Activated CD4-positive, alpha-beta memory T cell treated with anti-CD3 and anti-CD28 coated beads for 36 hours (primary cell): ENCODE measurements around the gene FADS2. TPM values are rescaled to one million over a fixed set of nuclear protein-coding genes. Genes with fewer than 3 reads are reported as not detected.

Source experiments
- CTCF ChIA-PET: fragments of 350-600 bp; sonication (Branson Sonifier 250); formaldehyde crosslinking; loops from one replicate; lab custom pipeline; 2021; ENCODE audit warnings: antibody characterized with exemption, inconsistent platforms; lab: Charles Lee
- POLR2A ChIA-PET: fragments of 350-600 bp; sonication (Branson Sonifier 250); formaldehyde crosslinking; loops from one replicate; lab custom pipeline; 2021; ENCODE audit warnings: antibody characterized with exemption; lab: Charles Lee
- DNase-seq: peaks from one replicate; pipeline ENCODE4 v3.0.0-alpha.2; 2020
- H3K27ac Mint-ChIP-seq: one replicate; pipeline ENCODE4 v1.8.0; 2021; ENCODE audit warnings: mixed read lengths
- H3K27me3 Mint-ChIP-seq: one replicate; pipeline ENCODE4 v1.8.0; 2021; ENCODE audit warnings: mixed read lengths
- H3K36me3 Mint-ChIP-seq: one replicate; pipeline ENCODE4 v1.8.0; 2021; ENCODE audit warnings: mixed read lengths
- H3K4me1 Mint-ChIP-seq: one replicate; pipeline ENCODE4 v1.8.0; 2021; ENCODE audit warnings: low read depth, mixed read lengths
- H3K4me3 Mint-ChIP-seq: one replicate; pipeline ENCODE4 v1.8.0; 2021; ENCODE audit warnings: mild to moderate bottlenecking, mixed read lengths
- H3K9me3 Mint-ChIP-seq: one replicate; pipeline ENCODE4 v1.8.0; 2021; ENCODE audit warnings: mixed read lengths
- intact Hi-C: fragments of 100-400 bp; cut with micrococcal nuclease; formaldehyde crosslinking; loops from one replicate; pipeline ENCODE4 v1.15.1; 2023
- total RNA-seq, 2 experiments: library from RNA; stranded (reverse); gene quantifications; one replicate each; pipeline ENCODE4 v1.2.3, GENCODE V29; 2021

FADS2 gene
- total RNA-seq, 2 experiments from 2014 or later = 58.2 to 60.8 TPM

DNA sequence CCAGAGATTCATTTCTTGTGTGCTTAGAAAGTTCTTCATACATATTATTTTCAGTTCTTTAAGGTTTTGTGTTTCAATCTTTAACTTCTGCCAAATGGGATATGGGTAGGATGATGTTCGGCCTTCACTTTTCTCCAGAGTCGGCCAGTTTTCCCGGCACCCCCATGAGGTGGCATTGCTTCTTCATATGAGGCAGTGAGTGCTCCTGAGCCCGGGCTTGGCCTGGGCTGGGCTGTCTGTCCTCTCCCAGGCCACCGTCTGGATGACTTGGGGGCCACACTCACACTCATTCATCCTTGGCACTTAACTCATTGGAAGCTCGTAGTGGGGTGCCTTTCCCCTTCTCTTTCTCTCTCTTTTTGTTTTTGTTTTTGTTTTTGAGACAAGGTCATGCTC is 23.8 kb downstream of the FADS2 start:
- Mint-ChIP-seq H3K36me3 (no peaks in the 10 kb centered on the region), H3K27me3 (no peaks in the 10 kb centered on the region), H3K9me3 (no peaks in the 10 kb centered on the region), H3K4me3 (no peak overlapping the region), H3K4me1 (no peaks in the 10 kb centered on the region), H3K27ac (no peak overlapping the region)
- intact Hi-C loops = no loop called here
- no peak for DNase-seq
- ChIA-PET CTCF (no interaction called here), POLR2A (no interaction called here)

DNA sequence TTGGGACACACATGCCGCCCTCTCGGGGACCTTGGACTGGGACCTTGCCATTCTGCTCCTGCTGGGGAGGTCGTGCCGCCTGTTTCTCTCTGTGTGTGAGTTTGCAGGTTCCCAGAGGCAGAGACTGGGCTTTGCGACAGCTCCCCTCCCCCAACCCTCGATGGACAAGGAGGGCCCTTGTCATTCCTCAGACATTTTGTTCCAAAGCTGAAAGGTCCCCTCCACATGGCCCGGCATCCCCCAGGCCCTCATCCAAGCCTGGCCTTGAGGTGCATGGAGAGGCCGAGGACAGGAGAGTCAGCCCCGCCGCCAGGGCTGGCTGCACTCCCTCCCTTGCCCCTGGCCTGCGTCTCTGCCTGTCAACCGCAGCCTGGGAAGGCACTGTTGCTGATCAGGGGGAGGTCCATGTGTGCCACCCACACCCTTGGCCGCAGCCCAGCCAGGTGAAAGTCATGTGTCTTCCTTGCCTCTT is 25.6 kb downstream of the FADS2 start:
- no peaks in the 10 kb centered on the region for H3K9me3 Mint-ChIP-seq
- H3K36me3 Mint-ChIP-seq = no peaks in the 10 kb centered on the region
- intact Hi-C loops = no loop called here
- no peaks in the 10 kb centered on the region for H3K4me1 Mint-ChIP-seq
- H3K27me3 Mint-ChIP-seq = no peaks in the 10 kb centered on the region
- H3K27ac Mint-ChIP-seq = no peak overlapping the region
- DNase-seq = no peak
- CTCF ChIA-PET = interaction anchor here (1.2 kb wide), 1 partner anchor 228 kb away, joined by 3 read pairs; no protein-coding TSS in a partner anchor
- H3K4me3 Mint-ChIP-seq = no peak overlapping the region
- POLR2A ChIA-PET = no interaction called here

DNA sequence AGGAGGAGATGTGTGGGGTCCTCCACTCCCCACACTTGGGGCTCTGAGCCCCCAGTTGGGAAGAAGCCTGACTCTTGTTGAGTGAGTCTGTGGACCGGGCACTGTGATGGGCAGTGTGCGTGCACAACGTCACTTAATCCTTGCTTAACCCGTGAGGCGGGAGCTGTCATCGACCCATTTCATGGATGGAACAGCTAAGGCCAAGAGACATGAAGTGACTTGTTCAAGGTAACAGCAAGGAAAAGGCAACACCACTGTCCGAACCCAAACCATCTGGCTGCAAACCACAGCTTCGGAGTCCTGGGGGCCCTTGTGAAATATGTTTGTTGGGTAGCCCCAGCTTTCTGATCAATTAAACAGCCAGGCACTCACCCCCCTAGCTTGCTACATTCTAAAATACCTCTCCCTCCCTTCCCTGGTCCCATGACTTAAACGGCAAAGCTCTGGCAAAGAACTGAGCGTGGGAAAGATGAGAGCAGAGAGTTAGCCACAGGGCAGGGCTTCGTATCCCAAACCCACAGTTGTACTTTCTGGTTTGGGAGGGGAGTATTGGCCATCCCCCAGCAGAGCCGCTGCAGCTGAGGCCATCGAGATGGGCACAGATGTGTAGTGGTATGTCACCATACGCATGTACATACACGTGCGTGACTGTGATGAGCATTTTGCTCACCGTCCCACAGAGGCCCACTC is 26.3 kb downstream of the FADS2 start:
- ChIA-PET CTCF (interaction anchor here (1.2 kb wide), 1 partner anchor 228 kb away, joined by 3 read pairs; no protein-coding TSS in a partner anchor), POLR2A (no interaction called here)
- Mint-ChIP-seq H3K27me3 (no peaks in the 10 kb centered on the region), H3K36me3 (peaks cover 2% of the 10 kb centered on the region), H3K9me3 (no peaks in the 10 kb centered on the region), H3K27ac (no peak overlapping the region), H3K4me3 (no peak overlapping the region), H3K4me1 (no peaks in the 10 kb centered on the region)
- DNase-seq = no peak
- intact Hi-C loops = no loop called here

DNA sequence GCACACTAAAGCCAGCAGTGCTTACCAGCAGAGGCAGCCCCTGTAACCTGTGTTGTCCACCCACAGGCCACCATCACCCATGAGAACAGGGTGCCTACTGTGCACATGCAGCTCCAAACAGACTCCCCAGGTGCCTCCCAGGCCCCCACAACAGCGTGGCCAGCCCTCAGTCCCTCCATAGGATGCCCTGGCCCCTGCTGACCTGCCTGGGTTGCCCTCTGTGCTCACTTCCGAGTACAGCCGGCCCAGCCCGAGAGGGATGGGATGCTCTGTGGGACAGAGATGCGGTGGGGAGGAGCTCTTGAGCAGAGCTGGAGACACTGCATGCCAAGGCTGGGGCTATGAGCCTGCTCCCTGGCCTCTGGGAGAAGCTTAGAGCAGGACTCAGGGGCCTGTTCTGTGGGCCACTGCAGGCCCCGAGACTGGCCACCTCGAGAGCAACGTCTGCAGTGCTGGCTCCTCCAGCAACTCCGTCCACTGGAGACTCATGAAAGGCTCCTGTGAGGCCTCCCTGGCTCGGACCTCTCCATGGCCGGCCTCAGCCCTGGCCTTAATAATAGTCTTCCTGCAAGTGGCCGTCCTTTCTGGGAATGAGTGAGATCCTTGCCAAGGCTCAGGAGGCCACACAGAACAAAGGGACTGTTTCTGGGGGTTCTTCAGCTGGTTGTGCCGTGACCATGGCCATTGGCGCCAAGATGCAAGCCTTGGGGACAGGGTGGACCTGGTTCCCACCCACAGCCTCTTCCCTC is 27.0 kb downstream of the FADS2 start:
- no peaks in the 10 kb centered on the region for H3K4me1 Mint-ChIP-seq
- H3K27me3 Mint-ChIP-seq = no peaks in the 10 kb centered on the region
- ChIA-PET CTCF (interaction anchor here (1.2 kb wide), 1 partner anchor 227 kb away, joined by 3 read pairs; no protein-coding TSS in a partner anchor), POLR2A (no interaction called here)
- intact Hi-C loops = no loop called here
- no peak overlapping the region for H3K4me3 Mint-ChIP-seq
- DNase-seq = no peak
- no peak overlapping the region for H3K27ac Mint-ChIP-seq
- peaks cover 4% of the 10 kb centered on the region for H3K36me3 Mint-ChIP-seq
- no peaks in the 10 kb centered on the region for H3K9me3 Mint-ChIP-seq

DNA sequence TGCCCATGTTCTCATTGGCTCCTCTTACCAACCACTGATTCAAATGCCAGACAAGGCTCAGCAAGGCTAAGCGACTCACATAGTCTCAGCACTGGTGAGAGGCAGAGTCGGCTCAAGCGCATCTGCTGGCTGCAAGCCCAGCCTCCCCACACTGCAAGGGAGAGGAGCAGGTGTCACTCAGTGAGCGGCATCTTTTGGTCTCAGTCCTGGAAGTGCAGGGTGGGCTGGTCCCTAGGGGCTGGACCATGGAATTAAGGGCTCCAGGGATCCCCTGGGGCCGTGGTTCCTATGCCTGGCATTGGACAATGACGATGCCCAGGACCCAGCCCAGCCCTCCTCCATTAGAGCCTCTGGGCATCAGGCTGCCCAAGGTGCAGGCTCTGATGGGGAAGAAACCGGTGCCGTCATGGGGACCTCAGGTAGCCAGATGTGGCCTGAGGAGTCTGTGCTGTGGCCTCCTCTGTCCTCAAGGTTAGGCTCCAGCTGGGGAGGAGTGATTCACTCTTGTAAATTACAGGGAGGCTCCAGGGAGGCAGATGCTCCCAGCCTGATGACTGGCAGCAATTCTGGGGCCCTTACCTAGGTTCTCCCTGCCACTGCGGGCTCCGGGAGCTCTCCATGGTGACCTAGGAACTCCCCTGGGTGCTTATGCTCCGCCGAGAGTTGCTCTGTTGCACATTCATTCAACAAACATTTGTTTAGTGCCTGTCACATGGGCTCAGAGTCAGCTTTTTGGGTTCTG is 28.0 kb downstream of the FADS2 start:
- Mint-ChIP-seq H3K4me1 (no peaks in the 10 kb centered on the region), H3K4me3 (no peak overlapping the region), H3K36me3 (peaks cover 4% of the 10 kb centered on the region), H3K27ac (no peak overlapping the region), H3K27me3 (no peaks in the 10 kb centered on the region), H3K9me3 (no peaks in the 10 kb centered on the region)
- CTCF ChIA-PET = no interaction called here
- POLR2A ChIA-PET = no interaction called here
- no peak for DNase-seq
- intact Hi-C loops = no loop called here

DNA sequence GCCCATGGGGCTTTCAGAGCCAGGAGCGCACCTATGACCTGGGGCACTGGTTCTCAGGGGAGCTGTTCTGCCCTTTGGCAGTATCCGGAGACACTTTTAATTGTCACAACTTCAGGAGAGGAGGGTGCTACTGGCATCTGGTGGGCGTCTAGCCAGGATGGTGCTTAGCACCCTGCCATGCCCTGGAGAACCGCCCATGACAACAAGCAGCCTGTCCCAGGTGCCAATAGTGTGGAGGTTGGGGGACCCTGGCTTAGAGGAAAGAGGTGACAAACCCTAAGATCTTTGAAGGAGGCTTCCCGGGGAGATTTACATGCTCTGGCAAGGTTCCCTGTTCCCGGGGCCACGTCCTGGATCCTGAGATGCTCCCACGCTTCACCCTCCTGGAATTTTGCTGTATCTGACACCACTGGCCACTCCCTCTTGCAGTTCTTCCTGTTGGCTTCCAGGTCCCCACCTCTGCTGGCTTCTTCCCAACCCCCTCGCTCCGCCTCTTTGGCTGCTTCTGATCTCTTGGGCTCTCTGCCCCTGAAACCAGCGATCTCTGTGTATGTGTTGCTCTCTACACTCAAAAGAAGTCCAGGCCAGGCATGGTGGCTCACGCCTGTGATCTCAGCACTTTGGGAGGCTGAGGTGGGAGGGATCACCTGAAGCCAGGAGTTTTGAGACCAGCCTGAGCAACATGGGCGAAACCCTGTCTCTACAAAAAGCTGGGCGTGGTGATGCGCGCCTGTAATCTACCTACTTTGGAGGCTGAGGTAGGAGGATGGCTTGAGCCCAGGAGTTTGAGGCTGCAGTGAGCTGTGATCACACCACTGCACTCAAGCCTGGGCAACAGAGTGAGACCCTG is 32.2 kb downstream of the FADS2 start:
- POLR2A ChIA-PET = no interaction called here
- no peaks in the 10 kb centered on the region for H3K27me3 Mint-ChIP-seq
- no peaks in the 10 kb centered on the region for H3K9me3 Mint-ChIP-seq
- peaks cover 8% of the 10 kb centered on the region for H3K36me3 Mint-ChIP-seq
- DNase-seq = no peak
- no peak overlapping the region for H3K4me3 Mint-ChIP-seq
- H3K27ac Mint-ChIP-seq = no peak overlapping the region
- CTCF ChIA-PET = no interaction called here
- intact Hi-C loops = no loop called here
- no peaks in the 10 kb centered on the region for H3K4me1 Mint-ChIP-seq

DNA sequence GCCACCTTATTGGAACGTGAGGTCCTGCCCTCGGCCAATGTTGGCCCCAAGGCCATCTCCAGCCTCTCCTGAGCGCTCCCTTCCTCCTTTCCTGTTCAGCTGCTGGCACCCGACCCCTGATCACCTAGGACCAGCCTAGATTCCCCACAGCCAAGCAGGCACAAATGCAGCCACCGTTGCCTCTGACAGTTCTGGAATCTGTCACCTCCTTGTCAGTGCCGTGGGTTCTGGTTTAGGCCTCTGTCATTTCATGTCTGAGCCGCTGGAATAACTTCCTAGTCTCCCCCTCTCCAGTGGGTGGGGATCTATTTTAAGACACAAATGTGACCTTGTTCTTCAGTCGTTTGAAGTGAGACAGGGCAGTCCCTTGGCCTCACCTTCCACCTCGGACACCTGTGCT is 33.5 kb downstream of the FADS2 start:
- Mint-ChIP-seq H3K27ac (no peak overlapping the region), H3K9me3 (no peaks in the 10 kb centered on the region), H3K36me3 (peaks cover 8% of the 10 kb centered on the region), H3K4me3 (no peak overlapping the region), H3K4me1 (no peaks in the 10 kb centered on the region), H3K27me3 (no peaks in the 10 kb centered on the region)
- intact Hi-C loops = no loop called here
- no peak for DNase-seq
- CTCF ChIA-PET = interaction anchor here (0.6 kb wide), 1 partner anchor 26 kb away, joined by 3 read pairs; no protein-coding TSS in a partner anchor
- POLR2A ChIA-PET = no interaction called here

DNA sequence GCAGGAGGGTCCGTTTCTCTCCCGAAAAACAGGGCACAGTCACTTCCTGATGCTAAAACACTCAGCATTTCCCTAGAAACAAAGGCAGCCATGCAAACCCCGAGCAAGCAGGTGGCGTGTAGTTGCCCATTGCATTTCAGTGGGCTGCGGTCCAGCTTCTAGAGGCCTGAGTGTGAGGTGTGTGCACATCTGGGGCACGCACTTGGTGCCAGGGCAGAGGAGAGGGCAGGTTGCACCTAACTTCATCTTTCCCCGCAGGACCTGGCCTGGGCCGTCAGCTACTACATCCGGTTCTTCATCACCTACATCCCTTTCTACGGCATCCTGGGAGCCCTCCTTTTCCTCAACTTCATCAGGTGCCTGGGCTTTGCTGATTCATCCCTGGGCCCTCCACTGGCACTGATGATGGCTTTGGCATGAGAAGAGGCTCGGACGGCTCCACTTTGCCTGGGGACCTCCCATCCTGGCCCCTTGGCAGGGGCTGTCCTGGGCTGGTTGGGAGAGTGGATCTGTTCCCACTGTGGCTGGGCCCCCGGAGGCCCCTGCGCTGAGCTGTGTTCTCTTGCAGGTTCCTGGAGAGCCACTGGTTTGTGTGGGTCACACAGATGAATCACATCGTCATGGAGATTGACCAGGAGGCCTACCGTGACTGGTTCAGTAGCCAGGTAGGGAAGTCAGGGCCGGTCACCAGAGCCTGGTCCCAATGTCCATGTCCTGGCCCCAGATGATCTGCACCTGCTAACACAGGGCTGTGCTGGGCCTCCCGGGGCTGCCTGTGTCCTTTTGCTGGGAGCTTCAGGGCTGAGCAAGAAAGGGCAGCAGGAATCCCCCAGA is 34.8 kb downstream of the FADS2 start:
- POLR2A ChIA-PET = no interaction called here
- Mint-ChIP-seq H3K27me3 (no peaks in the 10 kb centered on the region), H3K27ac (no peak overlapping the region), H3K36me3 (peaks cover 8% of the 10 kb centered on the region), H3K4me1 (no peaks in the 10 kb centered on the region), H3K9me3 (no peaks in the 10 kb centered on the region), H3K4me3 (no peak overlapping the region)
- no peak for DNase-seq
- CTCF ChIA-PET = no interaction called here
- intact Hi-C loops = no loop called here

DNA sequence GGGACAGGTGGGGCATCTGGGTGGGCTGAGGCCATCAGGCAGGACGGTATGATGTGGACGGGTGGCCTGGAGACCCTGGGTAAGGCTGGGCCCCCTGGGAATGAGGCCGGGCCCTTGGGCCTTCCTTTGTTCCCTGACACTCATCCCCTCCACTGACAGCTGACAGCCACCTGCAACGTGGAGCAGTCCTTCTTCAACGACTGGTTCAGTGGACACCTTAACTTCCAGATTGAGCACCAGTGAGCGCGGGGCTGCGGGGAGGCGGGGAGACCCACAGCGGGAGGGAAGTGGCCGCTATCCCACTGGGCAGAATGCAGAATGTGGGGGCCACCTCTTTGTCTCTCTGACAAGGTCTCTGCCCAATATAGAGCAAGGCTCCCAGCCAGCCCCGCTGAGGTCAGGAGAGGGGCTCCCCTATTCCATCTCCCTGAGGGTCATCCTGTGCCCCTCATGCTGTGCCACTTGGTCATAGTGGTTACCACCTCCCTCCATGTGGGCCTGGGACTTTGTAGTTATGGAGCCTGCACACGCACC is 35.5 kb downstream of the FADS2 start:
- no peaks in the 10 kb centered on the region for H3K4me1 Mint-ChIP-seq
- no peak for DNase-seq
- H3K27ac Mint-ChIP-seq = no peak overlapping the region
- no peaks in the 10 kb centered on the region for H3K9me3 Mint-ChIP-seq
- ChIA-PET POLR2A (no interaction called here), CTCF (interaction anchor here (0.7 kb wide), 1 partner anchor 244 kb away, joined by 3 read pairs; no protein-coding TSS in a partner anchor)
- H3K27me3 Mint-ChIP-seq = no peaks in the 10 kb centered on the region
- intact Hi-C loops = no loop called here
- H3K4me3 Mint-ChIP-seq = no peak overlapping the region
- H3K36me3 Mint-ChIP-seq = peaks cover 8% of the 10 kb centered on the region

DNA sequence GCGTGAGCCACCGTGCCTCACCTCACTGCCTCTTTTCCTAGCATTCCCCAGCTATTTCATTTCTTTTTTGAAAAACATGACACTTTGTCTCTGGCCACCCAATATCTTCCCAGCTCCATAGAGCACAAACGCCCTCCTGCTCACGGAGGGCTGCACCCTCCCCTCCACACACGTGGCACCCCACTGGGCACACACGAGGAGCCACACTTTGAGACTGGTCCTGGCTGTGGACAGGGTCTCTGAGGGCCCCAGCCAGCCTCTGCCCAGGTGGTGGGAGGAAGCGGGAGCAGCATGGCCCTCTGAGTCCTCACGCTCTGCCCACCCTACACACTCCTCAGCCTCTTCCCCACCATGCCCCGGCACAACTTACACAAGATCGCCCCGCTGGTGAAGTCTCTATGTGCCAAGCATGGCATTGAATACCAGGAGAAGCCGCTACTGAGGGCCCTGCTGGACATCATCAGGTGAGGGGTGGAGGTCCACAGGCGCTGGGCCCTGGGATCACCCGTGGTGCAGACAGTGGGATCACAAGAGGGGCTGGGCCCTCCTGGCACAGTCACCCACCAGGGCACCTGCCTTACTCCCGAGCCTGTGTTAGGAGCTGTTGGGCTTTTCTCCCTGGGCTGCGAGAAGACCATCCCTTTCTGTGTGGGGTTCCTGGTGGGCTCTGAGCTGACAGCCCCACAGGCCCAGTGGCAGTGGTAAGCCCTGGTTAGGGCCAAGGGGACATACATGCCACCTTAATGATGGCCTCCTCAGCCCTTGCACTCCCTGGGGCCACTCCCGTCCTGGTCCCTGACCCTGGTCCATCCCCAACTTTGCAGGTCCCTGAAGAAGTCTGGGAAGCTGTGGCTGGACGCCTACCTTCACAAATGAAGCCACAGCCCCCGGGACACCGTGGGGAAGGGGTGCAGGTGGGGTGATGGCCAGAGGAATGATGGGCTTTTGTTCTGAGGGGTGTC is 37.0 kb downstream of the FADS2 start:
- Mint-ChIP-seq H3K36me3 (peaks cover 4% of the 10 kb centered on the region), H3K27me3 (no peaks in the 10 kb centered on the region), H3K9me3 (no peaks in the 10 kb centered on the region), H3K27ac (no peak overlapping the region), H3K4me1 (no peaks in the 10 kb centered on the region), H3K4me3 (no peak overlapping the region)
- POLR2A ChIA-PET = interaction anchor here (0.5 kb wide), 1 partner anchor 165 kb away, joined by 3 read pairs; no protein-coding TSS in a partner anchor
- no peak for DNase-seq
- CTCF ChIA-PET = interaction anchor here (0.7 kb wide), 1 partner anchor 246 kb away, joined by 3 read pairs; no protein-coding TSS in a partner anchor
- intact Hi-C loops = no loop called here
